WERI-Rb-1 (cell line): ENCODE results near the gene AKT2.

Experiments
- DNase-seq: peaks from one replicate; pipeline ENCODE4 v3.0.0-alpha.2; 2020
- H3K27ac ChIP-seq: fragments of 250-450 bp; sonication (Bioruptor Pico); 2 replicates; pipeline ENCODE4 v1.5.1; 2020; ENCODE audit warnings: mild to moderate bottlenecking, moderate library complexity
- H3K27me3 ChIP-seq: fragments of 250-450 bp; sonication (Bioruptor Pico); 2 replicates; pipeline ENCODE4 v1.5.1; 2021; ENCODE audit warnings: mild to moderate bottlenecking, low read depth, moderate library complexity; ENCODE audit not compliant: insufficient read depth, severe bottlenecking
- H3K36me3 ChIP-seq: fragments of 250-450 bp; sonication (Bioruptor Pico); 2 replicates; pipeline ENCODE4 v1.5.1; 2020; ENCODE audit warnings: mild to moderate bottlenecking, moderate library complexity
- H3K4me3 ChIP-seq: 2 replicates; pipeline ENCODE4 v1.5.1; 2011; ENCODE audit warnings: low read depth, mild to moderate bottlenecking, control low read depth, low read length
- H3K9me3 ChIP-seq: fragments of 250-450 bp; sonication (Bioruptor Pico); 2 replicates; pipeline ENCODE4 v1.5.1; 2021; ENCODE audit warnings: mild to moderate bottlenecking, moderate library complexity; ENCODE audit not compliant: severe bottlenecking
- CTCF ChIP-seq: IDR thresholded peaks from 2 replicates; pipeline ENCODE4 v1.5.1; 2011; ENCODE audit warnings: low read depth, mild to moderate bottlenecking, control low read depth, inconsistent platforms, low read length

The AKT2 gene

GRCh38 chr19:40309666-40310065 lies 24.5 kb upstream of the AKT2 start:
- no peak for DNase-seq
- H3K4me3 ChIP-seq, result no peak overlapping the region
- TF ChIP-seq CTCF, result no peak
- H3K36me3 ChIP-seq, result no peaks in the 10 kb centered on the region
- no peaks in the 10 kb centered on the region for H3K9me3 ChIP-seq
- H3K27ac ChIP-seq, result no peak overlapping the region
- H3K27me3 ChIP-seq, result no peaks in the 10 kb centered on the region

GRCh38 chr19:40305403-40305802 lies 20.3 kb upstream of the AKT2 start:
- H3K4me3 ChIP-seq, result no peak overlapping the region
- TF ChIP-seq CTCF, result peak; percentile 50
- no peaks in the 10 kb centered on the region for H3K9me3 ChIP-seq
- no peak overlapping the region for H3K27ac ChIP-seq
- no peaks in the 10 kb centered on the region for H3K36me3 ChIP-seq
- H3K27me3 ChIP-seq, result no peaks in the 10 kb centered on the region
- peak; percentile 76 for DNase-seq

GRCh38 chr19:40304306-40304705 lies 19.2 kb upstream of the AKT2 start:
- Histone ChIP-seq H3K27ac (no peak overlapping the region), H3K4me3 (no peak overlapping the region), H3K9me3 (no peaks in the 10 kb centered on the region), H3K36me3 (no peaks in the 10 kb centered on the region), H3K27me3 (no peaks in the 10 kb centered on the region)
- DNase-seq, result no peak
- no peak for TF ChIP-seq CTCF

- H3K27ac ChIP-seq, result no peak overlapping the region
- TF ChIP-seq CTCF, result no peak
- no peak for DNase-seq
- H3K36me3 ChIP-seq, result no peaks in the 10 kb centered on the region
- no peaks in the 10 kb centered on the region for H3K27me3 ChIP-seq
- H3K9me3 ChIP-seq, result no peaks in the 10 kb centered on the region
- H3K4me3 ChIP-seq, result no peak overlapping the region
Observed at GRCh38 chr19:40303765-40304164, 18.6 kb upstream of the AKT2 start.

GRCh38 chr19:40302224-40303011 lies 17.3 kb upstream of the AKT2 start:
- Histone ChIP-seq H3K9me3 (no peaks in the 10 kb centered on the region), H3K27ac (0 out of 2 replicates have a peak overlapping the region, but pooled peaks have one; percentile 17), H3K36me3 (no peaks in the 10 kb centered on the region), H3K4me3 (no peak overlapping the region), H3K27me3 (no peaks in the 10 kb centered on the region)
- no peak for TF ChIP-seq CTCF
- DNase-seq, result no peak

GRCh38 chr19:40300668-40301067 lies 15.5 kb upstream of the AKT2 start:
- no peak overlapping the region for H3K4me3 ChIP-seq
- no peak for DNase-seq
- no peak for TF ChIP-seq CTCF
- no peak overlapping the region for H3K27ac ChIP-seq
- H3K27me3 ChIP-seq, result no peaks in the 10 kb centered on the region
- no peaks in the 10 kb centered on the region for H3K9me3 ChIP-seq
- no peaks in the 10 kb centered on the region for H3K36me3 ChIP-seq
